ENCODE results near the gene FLOT1. TPM values are rescaled to one million over a fixed set of nuclear protein-coding genes. Genes with fewer than 3 reads are reported as not detected.
A peak's percentile ranks its signal among the peaks of the same experiment; 100 is the strongest.

FLOT1 gene
- total and polyA plus RNA-seq, 9 of the 15 experiments (the other 6 are each of a cell fraction or from before 2014, with no cell fraction given): 11.7 to 149 (median 118) TPM

DNA sequence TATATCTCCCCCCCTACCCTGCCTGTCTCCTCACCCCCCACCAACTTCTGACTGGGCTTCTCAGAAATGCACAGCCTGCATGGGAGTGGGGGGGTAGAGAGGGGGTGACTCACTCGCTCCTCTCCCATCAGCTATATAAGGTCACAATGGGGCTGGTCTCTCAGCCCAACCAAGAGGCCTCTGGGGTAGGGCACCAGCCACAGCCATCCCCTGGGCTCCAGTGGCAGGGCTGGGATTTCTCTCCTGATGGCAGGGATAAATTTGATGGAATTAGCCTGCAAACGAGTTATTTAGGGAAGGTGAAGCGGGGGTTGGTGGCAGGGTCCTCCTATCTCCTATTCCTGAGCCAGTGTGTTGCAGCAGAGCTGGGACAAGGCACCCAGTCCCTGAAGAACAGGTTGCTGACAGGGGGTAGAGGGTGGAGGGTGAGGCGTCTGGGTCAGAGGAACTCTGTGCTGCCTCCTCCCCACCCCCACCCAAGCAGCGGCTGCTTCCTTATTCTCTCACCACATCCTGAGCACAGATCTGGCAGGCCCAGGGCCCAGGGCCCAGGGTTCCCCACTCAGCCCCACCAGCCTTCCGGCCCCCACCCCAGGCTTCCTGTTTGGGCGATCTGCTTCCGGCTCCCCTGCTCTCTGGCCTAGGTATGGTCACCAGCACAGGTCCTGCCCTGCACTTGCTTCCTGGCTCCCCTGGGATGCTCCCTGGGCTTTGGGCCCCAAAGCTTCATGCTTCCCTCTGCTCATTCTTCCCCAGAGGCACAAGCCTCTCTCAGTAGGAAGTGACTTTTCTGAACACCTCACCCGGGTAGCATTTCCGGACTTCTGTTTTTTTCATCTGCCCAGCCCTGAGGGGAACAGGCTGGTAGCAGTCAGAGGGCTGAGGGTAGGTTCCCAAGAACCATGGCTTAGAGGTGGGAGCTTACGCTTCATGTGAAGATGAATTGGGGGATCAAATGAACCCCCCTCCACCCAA, 60.1 kb downstream of the FLOT1 start (continued):
- TF ChIP-seq SMAD4 (CRISPR knock-in tag; conservative IDR thresholded peaks at IDR 0.05): peak; percentile 65; the same call in 1 of the 2 replicates
- TF ChIP-seq, protein P1, sequence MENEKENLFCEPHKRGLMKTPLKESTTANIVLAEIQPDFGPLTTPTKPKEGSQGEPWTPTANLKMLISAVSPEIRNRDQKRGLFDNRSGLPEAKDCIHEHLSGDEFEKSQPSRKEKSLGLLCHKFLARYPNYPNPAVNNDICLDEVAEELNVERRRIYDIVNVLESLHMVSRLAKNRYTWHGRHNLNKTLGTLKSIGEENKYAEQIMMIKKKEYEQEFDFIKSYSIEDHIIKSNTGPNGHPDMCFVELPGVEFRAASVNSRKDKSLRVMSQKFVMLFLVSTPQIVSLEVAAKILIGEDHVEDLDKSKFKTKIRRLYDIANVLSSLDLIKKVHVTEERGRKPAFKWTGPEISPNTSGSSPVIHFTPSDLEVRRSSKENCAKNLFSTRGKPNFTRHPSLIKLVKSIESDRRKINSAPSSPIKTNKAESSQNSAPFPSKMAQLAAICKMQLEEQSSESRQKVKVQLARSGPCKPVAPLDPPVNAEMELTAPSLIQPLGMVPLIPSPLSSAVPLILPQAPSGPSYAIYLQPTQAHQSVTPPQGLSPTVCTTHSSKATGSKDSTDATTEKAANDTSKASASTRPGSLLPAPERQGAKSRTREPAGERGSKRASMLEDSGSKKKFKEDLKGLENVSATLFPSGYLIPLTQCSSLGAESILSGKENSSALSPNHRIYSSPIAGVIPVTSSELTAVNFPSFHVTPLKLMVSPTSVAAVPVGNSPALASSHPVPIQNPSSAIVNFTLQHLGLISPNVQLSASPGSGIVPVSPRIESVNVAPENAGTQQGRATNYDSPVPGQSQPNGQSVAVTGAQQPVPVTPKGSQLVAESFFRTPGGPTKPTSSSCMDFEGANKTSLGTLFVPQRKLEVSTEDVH (IDR thresholded peaks at IDR 0.05; ENCODE audit: low read depth, partially characterized antibody): peak; percentile 73
- no peak for TF ChIP-seq GATA2 (CRISPR knock-in tag; IDR thresholded peaks at IDR 0.05)
- TF ChIP-seq HNRNPUL1 (IDR thresholded peaks at IDR 0.05; ENCODE audit: low read length): no peak
- no peak for TF ChIP-seq FIP1L1 (IDR thresholded peaks at IDR 0.05; ENCODE audit: low read depth, low read length, poor library complexity, severe bottlenecking)
- TF ChIP-seq SP2 (IDR thresholded peaks at IDR 0.05; ENCODE audit: extremely low read depth, low read depth, low read length, poor library complexity, severe bottlenecking): no peak
- TF ChIP-seq, protein P2, sequence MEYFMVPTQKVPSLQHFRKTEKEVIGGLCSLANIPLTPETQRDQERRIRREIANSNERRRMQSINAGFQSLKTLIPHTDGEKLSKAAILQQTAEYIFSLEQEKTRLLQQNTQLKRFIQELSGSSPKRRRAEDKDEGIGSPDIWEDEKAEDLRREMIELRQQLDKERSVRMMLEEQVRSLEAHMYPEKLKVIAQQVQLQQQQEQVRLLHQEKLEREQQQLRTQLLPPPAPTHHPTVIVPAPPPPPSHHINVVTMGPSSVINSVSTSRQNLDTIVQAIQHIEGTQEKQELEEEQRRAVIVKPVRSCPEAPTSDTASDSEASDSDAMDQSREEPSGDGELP (CRISPR knock-in tag; IDR thresholded peaks at IDR 0.05; ENCODE audit: borderline replicate concordance): peak; percentile 54; the same call in 1 of the 2 replicates
- TF ChIP-seq, protein P3, sequence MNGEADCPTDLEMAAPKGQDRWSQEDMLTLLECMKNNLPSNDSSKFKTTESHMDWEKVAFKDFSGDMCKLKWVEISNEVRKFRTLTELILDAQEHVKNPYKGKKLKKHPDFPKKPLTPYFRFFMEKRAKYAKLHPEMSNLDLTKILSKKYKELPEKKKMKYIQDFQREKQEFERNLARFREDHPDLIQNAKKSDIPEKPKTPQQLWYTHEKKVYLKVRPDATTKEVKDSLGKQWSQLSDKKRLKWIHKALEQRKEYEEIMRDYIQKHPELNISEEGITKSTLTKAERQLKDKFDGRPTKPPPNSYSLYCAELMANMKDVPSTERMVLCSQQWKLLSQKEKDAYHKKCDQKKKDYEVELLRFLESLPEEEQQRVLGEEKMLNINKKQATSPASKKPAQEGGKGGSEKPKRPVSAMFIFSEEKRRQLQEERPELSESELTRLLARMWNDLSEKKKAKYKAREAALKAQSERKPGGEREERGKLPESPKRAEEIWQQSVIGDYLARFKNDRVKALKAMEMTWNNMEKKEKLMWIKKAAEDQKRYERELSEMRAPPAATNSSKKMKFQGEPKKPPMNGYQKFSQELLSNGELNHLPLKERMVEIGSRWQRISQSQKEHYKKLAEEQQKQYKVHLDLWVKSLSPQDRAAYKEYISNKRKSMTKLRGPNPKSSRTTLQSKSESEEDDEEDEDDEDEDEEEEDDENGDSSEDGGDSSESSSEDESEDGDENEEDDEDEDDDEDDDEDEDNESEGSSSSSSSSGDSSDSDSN (IDR thresholded peaks at IDR 0.05; ENCODE audit: borderline replicate concordance in 1 of 2, low read depth in 2 of 2, low read length in 2 of 2): peak; percentile 30 to 54; a peak in 1 of 4 replicates
- no peak for TF ChIP-seq ZNF75A (CRISPR knock-in tag; IDR thresholded peaks at IDR 0.05)
- TF ChIP-seq POLR2G (IDR thresholded peaks at IDR 0.05; ENCODE audit: low read depth, low read length): peak; percentile 86
- TF ChIP-seq TCF7L2 (IDR thresholded peaks at IDR 0.05; ENCODE audit: low read depth, low read length): no peak
- TF ChIP-seq GATAD2B (IDR thresholded peaks at IDR 0.05; ENCODE audit: borderline replicate concordance): no peak
- no peak for TF ChIP-seq ZC3H8 (IDR thresholded peaks at IDR 0.05)
- TF ChIP-seq, protein P4, sequence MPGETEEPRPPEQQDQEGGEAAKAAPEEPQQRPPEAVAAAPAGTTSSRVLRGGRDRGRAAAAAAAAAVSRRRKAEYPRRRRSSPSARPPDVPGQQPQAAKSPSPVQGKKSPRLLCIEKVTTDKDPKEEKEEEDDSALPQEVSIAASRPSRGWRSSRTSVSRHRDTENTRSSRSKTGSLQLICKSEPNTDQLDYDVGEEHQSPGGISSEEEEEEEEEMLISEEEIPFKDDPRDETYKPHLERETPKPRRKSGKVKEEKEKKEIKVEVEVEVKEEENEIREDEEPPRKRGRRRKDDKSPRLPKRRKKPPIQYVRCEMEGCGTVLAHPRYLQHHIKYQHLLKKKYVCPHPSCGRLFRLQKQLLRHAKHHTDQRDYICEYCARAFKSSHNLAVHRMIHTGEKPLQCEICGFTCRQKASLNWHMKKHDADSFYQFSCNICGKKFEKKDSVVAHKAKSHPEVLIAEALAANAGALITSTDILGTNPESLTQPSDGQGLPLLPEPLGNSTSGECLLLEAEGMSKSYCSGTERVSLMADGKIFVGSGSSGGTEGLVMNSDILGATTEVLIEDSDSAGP (CRISPR knock-in tag; IDR thresholded peaks at IDR 0.05): no peak
- TF ChIP-seq ZNF436 (CRISPR knock-in tag; IDR thresholded peaks at IDR 0.05): no peak
- no peak for TF ChIP-seq ILF3 (IDR thresholded peaks at IDR 0.05; ENCODE audit: borderline replicate concordance)
